Stimulated activated CD4-positive, alpha-beta T cell treated with anti-CD3 and anti-CD28 coated beads, Interleukin-12 subunit alpha, Interleukin-12 subunit beta, amount 100 ng/mL, for 48 hours (primary cell): ENCODE measurements around the gene PTPRK.
A peak's percentile ranks its signal among the peaks of the same experiment; 100 is the strongest.
"Not testable (repeated sequence)": the region's sequence is repeated elsewhere in the genome, so short reads cannot be mapped to it uniquely, and the experiment has no call there.

Experiments
- DNase-seq, 3 donors: peaks; one replicate each; pipeline ENCODE4 v3.0.0-alpha.2; 2020; ENCODE audit warnings: low read depth in 2 of 3, low spot score in 1 of 3

The PTPRK gene

DNA sequence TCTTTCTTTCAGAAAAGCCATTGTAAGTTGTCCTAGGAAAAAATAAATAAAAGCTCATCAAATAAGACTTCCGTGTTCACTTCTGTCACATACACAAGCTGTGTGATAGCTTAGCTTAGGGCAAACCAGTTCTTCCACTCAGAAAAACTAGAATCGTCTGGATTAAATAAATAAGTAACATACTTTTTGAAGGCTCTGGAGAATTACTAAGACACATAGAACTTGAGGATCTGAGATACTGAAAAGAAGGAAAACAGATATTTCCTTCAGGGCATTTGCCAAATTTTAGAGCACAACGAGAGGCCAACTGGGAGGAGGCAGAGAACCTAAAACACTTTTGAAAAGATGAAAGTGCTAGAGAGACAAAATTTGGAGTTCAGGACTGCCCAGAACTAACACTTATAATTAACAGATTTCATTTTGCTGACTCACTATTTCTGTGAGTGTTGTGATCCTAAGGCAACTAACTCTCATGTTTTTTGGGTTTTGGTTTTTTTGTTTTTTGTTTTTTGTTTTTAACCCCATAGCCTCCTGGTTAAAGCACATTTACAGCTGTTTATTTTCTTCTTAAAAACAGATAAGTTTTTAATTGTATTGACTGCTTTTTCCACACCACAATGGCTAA lies 580.8 kb downstream of the PTPRK start:
- DNase-seq: no peak

DNA sequence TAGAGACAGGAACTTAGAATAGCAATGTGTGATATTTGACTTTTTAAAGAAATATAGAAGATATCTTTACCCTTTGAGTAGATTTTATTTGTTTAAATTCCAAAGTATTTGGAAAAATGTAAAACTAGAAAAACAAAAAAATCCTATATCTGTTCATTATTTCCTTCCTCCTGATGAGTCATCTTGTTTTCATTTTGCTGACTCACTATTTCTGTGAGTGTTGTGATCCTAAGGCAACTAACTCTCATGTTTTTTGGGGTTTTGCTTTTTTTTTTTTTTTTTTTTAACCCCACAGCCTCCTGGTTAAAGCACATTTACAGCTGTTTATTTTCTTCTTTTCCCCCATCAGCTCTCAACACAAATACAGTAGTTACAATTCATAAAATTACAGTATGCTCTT lies 581.7 kb downstream of the PTPRK start:
- no peak for DNase-seq

DNA sequence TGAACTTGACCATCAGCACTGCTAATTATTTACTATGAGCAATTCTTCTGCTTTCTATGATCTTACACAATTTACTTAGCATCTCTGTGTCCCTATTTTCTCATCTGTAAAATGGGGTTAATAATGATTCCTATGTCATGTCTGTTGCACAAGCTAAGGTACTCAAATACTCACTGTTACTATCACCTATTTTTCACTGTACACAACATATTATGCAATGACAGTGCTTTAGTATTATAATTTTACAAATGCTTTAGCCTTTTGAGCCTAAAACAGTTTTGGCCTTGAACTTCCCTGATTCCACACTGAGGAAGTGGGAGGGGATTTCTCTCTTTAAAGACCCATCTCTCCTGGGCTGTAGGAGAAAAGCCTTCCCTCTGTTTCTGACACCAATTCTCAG lies 582.7 kb downstream of the PTPRK start:
- DNase-seq: no peak

DNA sequence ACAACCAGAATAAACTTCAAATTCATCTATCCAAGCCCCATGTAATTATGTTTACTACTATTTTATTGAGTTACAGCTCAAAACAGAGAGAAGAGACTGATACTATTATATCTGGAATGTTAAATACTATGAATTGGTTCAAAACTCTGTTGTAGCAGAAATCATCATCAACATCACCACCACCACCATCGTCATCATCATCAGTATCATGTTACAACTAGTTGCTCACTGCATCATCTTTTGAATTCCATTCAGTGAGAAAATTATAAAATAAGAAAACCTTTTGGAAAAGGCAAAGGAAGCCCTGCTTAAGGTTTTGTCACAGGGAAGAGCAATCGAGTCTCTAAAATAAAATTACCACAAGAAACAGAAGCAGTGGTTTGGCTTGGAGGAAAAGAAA lies 583.3 kb downstream of the PTPRK start:
- no peak for DNase-seq

- DNase-seq: no peak
Measured at GRCh38 chr6:127934956-127935355, 585.4 kb downstream of the PTPRK start.

DNA sequence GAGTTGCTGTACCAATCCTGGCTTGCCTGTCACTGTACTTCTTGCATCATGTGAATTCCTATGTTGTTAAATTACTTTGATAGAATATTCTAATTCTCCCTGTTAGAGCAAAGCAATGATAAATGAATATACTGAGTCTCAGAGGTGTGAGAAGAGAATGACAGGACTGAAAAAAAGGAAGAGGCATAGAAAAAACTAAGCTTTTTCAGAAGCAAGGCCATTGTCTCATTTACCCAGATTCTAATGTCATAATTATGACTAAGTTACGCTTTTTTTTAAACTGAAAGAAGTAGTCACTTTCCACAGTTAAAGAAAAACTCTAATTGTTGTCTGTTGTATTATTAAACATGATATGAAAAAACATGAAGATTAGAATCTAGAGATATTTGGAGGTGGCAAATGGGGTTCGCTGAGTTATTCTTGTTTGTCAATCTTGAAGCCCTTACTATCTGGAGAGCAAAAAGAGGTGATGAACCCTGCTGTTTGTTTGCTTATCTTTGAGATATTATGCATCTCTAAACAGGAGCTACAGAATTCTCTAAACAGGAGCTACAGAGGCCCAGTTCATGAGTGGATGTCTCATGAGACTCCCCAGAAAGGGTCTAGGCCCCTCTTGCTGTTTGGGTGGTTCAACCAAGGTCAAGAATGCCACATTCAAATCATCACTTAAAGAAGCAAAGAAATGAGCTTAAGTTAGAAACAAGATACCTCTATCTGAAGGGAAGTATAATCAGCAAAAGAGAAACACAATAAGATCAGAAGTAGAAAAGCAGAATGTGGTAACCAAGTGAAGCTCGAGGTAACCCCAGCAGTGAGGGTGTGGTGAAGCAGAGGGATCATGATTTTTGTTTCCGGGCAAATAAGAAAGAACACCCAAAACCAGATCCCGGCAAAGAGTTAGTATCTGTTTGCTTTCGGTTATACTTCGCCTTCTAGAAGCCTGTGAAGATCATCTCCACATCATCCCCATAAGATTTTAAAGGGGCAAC lies 586.3 kb downstream of the PTPRK start:
- peak in 1 of 3 donors; percentile 12 for DNase-seq

- DNase-seq: no peak
Measured at GRCh38 chr6:127933137-127933536, 587.3 kb downstream of the PTPRK start.

- DNase-seq: no peak
Measured at GRCh38 chr6:127932708-127933107, 587.7 kb downstream of the PTPRK start.

GRCh38 chr6:127926441-127926840 lies 594.0 kb downstream of the PTPRK start:
- DNase-seq: not testable (repeated sequence)

DNA sequence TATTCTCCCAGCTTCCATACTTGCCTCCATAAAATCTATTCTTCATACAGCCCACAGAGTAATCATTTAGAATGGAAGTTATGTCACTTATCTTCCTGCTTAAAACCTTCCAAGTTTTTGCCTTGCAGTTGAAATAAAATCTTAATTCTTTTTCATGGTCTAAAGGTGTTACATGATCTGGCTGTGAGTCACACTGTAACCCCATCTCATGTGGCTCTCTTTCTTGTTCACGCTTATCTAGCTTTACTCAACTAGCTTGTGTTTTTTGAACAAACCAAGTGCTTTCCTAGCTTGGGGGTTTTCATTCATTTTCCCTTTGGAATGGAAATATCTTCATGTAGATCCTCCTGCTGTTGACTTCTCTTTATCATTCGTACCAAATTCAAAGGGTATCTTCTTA lies 596.0 kb downstream of the PTPRK start:
- no peak for DNase-seq

GRCh38 chr6:127924031-127924430 lies 596.4 kb downstream of the PTPRK start:
- no peak for DNase-seq

GRCh38 chr6:127923135-127923534 lies 597.3 kb downstream of the PTPRK start:
- DNase-seq: no peak

- DNase-seq: no peak
Measured at GRCh38 chr6:127921982-127922381, 598.4 kb downstream of the PTPRK start.

GRCh38 chr6:127920804-127921203 lies 599.6 kb downstream of the PTPRK start:
- DNase-seq: no peak
